Measurements from ENCODE around the gene ATRNL1.
"Not testable (repeated sequence)": the region's sequence is repeated elsewhere in the genome, so short reads cannot be mapped to it uniquely, and the experiment has no call there.

ATRNL1 gene

DNA sequence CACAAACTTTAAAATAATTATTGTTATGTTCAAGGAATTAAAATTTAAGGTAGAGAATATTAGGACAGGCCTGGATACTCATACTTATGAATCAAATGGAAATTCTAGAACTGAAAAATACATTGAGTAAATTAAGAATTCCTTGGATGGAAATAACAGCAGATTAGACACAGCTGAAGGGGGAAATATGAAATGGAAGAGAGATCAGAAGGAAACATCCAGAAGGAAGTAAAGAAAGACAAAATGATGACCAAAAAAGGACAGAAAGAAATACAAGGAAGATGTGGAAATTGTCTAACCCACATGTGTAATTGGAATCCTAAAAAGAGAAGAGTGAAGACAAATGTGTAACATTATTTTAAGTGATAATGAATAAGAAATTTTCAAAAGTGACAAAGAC is 128.9 kb downstream of the ATRNL1 start:
- DNase-seq = no peak

DNA sequence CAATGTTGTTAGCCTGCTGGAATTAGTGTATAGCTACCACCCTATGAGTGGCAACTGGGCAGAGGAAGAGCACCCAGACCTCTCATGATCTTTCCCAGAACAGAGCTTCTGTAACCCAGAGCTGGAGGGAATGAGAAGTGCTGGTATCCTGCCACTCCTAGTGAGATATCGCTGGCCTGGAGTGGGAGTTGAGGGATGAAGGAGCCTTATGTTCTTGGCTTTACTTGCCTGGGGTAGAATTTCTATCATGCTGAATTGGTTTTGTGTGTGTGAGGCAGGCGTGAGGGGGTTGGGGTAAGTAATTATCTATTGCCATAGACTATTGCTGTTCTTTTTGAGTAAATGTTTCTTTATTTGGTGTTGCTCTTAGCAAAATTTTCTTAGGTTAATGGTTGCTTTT is 146.6 kb downstream of the ATRNL1 start:
- no peak for DNase-seq

DNA sequence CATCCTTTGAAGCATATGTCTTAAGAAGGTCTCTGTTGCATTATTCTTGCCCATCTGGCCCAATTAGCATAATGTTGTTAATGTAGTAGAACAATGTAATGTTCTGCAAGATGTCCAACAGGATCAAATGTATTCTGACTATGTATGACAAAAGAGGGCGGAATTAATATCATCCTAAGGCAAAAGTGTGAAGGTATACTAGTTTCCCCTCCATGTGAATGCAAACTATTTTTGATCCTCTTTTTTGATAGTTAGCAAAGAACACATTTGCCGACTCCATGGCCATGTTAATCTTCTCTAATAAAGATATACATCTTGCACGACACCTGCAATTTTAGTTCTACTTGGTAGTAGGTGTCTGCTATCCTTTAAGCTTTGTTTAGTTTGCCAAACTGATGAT is 157.6 kb downstream of the ATRNL1 start:
- no peak for DNase-seq

GRCh38 chr10:115253765-115254164 is 160.6 kb downstream of the ATRNL1 start:
- DNase-seq = not testable (repeated sequence)

DNA sequence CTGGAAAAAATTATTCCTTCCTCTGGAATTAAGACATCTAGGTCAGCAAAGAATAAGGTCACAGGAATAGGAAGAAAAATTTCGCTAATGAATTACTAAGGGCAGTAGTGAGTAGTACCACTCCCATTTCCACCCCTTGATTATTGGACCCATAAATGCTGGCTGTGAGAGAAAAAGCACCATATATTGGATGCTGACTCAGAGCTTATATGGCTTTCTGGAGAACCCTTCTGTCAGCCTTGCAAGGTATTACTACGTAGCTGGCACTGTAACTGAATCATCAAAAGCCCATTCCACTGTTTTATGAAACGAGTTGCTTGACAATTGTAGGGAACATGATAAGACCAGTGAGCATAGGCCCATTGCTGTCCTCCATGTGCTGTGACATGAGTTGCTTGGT is 179.3 kb downstream of the ATRNL1 start:
- DNase-seq = no peak

GRCh38 chr10:115278294-115278693 is 185.1 kb downstream of the ATRNL1 start:
- no peak for DNase-seq

DNA sequence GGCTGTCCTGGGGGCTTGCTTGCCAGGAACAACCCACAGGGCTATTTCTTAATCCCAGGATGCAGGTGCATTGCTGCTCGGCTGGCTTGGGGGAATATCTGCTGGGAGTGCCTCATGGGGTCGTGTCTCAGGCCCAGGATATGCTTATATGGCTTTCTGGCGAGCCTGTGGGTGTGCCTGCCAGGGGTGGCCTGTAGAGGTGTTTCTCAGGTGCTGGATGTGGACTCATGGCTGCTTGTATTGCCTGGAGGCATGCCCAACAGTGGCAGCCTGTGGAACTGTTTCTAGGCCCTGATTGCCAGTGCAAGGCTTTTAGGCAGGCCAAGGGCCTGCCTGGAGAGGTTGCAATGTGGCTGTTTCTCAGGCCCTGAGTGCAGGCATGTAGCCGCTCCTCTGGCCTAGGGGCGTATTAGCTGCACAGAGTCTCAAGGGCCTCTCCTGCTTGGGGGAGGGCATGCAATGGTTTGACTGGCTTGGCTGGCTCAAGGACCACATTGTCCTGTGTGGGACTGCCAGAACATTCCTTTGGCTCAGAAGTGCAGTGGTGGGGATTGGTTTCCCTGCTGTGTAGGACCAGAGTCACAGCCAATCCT is 202.1 kb downstream of the ATRNL1 start:
- no peak for DNase-seq

DNA sequence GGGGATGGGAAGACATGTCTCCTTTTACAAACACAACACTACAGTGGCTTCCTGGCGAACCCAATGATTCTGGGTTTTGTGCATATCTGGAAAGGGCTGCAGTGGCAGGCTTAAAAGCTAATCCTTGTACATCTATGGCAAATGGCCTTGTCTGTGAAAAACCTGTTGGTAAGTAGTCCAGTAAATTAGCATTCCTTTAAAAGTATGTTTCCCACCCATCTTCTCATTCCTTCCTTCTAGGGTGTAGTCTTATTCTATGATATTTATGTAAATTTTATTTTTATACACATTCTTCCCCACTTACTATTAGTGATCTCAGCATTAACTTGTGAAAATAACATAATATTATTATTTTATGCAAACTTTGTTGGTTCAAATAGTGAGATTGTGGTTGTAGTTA is 206.9 kb downstream of the ATRNL1 start:
- no peak for DNase-seq

GRCh38 chr10:115319669-115320068 is 226.5 kb downstream of the ATRNL1 start:
- not testable (repeated sequence) for DNase-seq

DNA sequence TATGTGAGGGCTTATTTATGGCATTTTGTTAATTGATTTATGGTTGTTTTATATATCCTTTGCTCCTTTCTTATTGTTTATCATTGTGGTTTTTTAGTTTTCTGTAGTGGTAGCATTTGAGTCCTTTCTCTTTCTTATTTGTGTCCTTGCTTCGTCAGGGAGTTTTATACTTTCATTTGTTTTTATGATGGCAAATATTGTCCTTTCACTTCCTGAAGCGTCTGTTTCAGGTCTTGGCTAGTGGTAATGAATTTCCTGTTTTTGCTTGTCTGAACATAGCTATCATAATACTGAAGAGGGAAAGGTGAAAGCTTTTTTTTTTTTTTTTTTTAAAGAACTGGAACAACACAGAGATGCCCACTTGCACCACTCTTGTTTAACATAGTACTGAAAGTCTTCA is 228.2 kb downstream of the ATRNL1 start:
- no peak for DNase-seq

GRCh38 chr10:115328331-115328730 is 235.2 kb downstream of the ATRNL1 start:
- DNase-seq = no peak

DNA sequence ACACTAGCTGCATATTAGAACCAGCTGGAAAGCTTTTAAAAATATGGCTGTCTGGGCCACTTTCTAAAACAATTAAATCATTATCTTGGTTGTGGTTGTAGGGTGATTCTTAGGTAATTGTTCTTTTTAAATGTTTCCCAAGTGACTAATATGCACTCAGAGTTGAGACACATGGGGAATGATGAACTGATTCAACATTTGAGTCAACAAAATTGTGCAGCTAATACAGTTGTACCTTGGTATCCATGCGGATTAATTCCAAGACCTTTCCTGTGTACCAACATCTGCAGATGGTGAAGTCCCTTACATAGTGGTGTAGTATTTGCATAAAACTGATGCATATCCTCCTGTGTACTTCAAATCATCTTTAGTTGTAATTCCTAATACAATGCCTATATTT is 242.2 kb downstream of the ATRNL1 start:
- DNase-seq = no peak

GRCh38 chr10:115355162-115355760 is 262.1 kb downstream of the ATRNL1 start:
- no peak for DNase-seq

- DNase-seq = not testable (repeated sequence)
Measured at GRCh38 chr10:115367920-115368319, 274.8 kb downstream of the ATRNL1 start.

DNA sequence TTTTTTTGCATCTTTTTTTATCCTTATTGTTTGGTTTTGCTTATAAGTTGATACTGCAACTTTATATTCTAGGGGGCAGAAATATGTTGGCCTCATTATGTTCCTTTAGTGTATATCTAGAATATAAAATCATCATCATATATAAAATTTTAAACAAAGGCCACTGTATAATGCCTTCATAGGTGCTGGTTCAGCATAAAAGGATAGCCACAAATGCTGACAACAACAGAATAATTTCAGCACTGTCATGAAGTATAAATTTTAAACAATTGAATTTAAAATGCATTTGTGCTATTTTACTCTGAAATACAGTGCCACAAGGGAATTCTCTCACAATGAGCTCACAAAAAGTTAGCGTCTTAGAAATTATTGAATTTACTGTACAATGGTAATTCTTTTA is 285.9 kb downstream of the ATRNL1 start:
- no peak for DNase-seq

- no peak for DNase-seq
Measured at GRCh38 chr10:115384665-115385064, 291.5 kb downstream of the ATRNL1 start.

- no peak for DNase-seq
Measured at GRCh38 chr10:115390607-115391006, 297.4 kb downstream of the ATRNL1 start.

- no peak for DNase-seq
Measured at GRCh38 chr10:115398026-115398425, 304.9 kb downstream of the ATRNL1 start.

GRCh38 chr10:115402699-115403098 is 309.5 kb downstream of the ATRNL1 start:
- DNase-seq = no peak

GRCh38 chr10:115405838-115406237 is 312.7 kb downstream of the ATRNL1 start:
- DNase-seq = not testable (repeated sequence)

GRCh38 chr10:115409347-115409746 is 316.2 kb downstream of the ATRNL1 start:
- DNase-seq = no peak

GRCh38 chr10:115417585-115418265 is 324.6 kb downstream of the ATRNL1 start:
- no peak for DNase-seq

DNA sequence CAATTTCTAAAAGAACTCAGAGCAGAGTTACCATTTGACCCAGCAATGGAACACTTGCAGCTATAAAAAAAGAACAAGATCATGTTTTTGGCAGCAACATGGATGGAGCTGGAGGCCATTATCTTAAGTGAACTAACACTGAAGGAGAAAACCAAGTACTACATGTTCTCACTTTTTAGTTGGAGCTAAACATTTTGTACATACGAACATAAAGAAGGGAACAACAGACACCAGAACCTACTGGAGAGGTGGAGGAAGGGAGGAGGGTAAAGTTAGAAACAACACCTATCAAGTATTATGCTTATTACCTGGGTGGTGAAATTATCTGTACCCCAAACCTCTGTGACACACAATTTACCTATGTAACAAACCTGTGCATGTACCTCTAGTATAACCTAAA is 329.5 kb downstream of the ATRNL1 start:
- DNase-seq = no peak

- no peak for DNase-seq
Measured at GRCh38 chr10:115427611-115428010, 334.4 kb downstream of the ATRNL1 start.
